Uterus (tissue), 2 donors: ENCODE data around the gene HNRNPL.

Source experiments
- POLR2A ChIP-seq, 2 donors: fragments of 450-650 bp; IDR thresholded peaks; one replicate each; pipeline ENCODE4 v1.6.1; 2016; ENCODE audit warnings: antibody characterized with exemption in 2 of 2, mild to moderate bottlenecking in 1 of 2, moderate library complexity in 1 of 2
- TF ChIP-seq, protein P1 (sequence below), 4 experiments: fragments of 200-600 bp in 2 of 4; fragments of 450-650 bp in 2 of 4; sonication (generic) in 2 of 4; IDR thresholded peaks; one replicate each; pipeline ENCODE4 v1.5.1; 2016 to 2019; ENCODE audit warnings: antibody characterized with exemption in 4 of 4, mild to moderate bottlenecking in 2 of 4, moderate library complexity in 1 of 4

DNA sequence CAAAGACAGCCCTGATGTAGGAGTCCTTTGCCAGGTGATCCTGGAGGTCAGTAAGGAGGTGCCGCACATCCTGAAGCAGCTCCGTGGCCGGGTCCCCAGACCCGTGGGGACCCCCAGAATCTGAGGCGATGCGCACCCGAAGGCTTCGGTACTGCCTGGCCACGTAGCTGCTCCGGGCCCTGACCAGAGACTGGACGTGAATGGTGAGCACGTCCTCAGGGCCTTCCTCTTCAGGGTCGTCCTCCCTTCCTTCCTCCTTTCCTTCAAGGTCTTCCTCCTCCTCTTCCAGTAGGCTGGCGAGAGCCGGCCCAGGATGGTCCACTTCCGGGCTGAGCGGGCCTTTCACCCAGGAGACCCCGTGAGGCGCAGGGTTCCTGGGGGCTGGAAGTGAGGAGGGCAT lies 20.8 kb upstream of the HNRNPL start:
- TF ChIP-seq, protein P1, sequence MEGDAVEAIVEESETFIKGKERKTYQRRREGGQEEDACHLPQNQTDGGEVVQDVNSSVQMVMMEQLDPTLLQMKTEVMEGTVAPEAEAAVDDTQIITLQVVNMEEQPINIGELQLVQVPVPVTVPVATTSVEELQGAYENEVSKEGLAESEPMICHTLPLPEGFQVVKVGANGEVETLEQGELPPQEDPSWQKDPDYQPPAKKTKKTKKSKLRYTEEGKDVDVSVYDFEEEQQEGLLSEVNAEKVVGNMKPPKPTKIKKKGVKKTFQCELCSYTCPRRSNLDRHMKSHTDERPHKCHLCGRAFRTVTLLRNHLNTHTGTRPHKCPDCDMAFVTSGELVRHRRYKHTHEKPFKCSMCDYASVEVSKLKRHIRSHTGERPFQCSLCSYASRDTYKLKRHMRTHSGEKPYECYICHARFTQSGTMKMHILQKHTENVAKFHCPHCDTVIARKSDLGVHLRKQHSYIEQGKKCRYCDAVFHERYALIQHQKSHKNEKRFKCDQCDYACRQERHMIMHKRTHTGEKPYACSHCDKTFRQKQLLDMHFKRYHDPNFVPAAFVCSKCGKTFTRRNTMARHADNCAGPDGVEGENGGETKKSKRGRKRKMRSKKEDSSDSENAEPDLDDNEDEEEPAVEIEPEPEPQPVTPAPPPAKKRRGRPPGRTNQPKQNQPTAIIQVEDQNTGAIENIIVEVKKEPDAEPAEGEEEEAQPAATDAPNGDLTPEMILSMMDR (IDR thresholded peaks at IDR 0.05), result no peak
- TF ChIP-seq POLR2A (IDR thresholded peaks at IDR 0.05), result no peak
